Measurements from ENCODE around the gene SLC38A10. TPM values are rescaled to one million over a fixed set of nuclear protein-coding genes. Genes with fewer than 3 reads are reported as not detected.

Gene SLC38A10
- total RNA-seq, result 47.0 and 49.5 TPM in 2 replicates

DNA sequence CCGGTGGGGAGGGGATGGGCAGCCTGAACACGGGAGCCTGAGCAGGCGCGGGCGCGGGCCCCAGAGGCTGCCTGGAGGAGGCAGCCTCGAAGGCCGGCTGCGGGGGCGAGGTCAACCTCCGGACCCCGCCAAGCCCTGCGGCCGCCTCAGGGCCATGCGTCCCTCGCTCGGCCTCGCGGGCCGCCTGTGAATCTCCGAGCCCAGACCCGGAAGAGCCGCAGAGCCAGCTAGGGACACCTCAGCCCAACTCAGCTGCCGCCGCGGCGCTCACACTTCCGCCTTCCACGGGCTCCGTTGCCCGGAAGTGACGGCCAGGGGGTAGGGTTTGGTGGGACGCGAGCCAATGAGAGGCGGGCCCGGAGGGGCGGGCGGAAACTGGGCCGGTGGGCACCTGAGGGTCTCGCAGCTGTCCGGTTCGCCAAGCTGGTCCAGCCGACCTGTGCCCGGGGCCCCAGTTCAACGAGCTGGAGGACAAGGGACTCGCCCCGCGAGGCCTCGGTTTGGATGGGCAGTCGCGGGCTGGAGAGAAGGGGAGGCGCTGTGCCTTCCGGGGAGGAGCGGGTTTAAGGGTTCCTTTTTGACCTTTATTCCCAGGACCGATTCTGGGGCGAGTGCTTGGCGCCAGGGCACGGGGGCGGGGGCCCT, at the start of gene SLC38A10:
TSS of gene SLC38A10 (minus strand) at position 277 of the 645 bp plus-strand sequence. CDS start 386 bp downstream, outside the sequence.

DNA sequence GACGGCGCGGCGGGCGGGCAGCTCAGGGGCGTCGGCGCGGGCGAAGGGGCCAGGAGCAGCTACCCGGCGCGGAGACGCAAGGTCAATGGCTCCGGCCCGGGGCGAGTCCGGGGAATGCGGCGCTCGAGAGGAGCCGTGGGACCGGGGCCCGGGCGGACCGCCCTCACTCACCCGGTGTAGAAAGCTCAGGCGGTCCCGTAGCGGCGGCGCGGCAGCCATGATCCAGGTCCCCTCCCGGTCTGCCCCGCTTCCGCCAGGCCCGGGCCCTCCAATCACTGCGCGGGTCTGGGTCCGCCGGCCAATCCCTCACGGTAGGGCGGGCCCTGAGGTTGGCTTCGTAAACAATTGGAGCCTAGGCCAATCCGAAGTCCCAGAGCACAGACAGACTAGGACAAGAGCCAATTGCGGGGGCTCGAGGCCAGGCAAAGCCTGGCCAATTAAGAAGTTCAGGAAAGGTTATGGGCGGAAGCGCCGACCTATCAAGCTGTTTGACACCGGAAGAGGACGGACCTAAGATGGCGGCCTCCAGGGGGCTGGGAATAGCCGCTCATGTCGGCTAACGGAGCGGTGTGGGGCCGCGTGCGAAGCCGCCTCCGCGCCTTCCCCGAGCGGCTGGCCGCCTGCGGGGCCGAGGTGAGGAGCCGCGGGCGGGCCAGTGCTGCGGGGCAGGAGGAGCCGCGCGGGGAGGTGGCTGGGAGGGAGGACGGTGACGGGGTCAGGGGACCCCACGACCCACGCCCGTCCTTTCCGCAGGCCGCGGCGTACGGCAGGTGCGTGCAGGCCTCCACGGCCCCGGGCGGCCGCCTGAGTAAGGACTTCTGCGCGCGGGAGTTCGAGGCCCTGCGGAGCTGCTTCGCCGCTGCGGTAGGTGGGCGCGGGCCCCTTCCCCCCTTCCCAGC, 56.0 kb downstream of the SLC38A10 start, which contains the start of the genes NDUFAF8 and TEPSIN:
TSS of gene NDUFAF8 (plus strand) at position 504 of the 899 bp plus-strand sequence. CDS start at position 550, 46 bp downstream.
TSS of gene TEPSIN (minus strand) at position 241 of the 899 bp plus-strand sequence. CDS start at position 219, 22 bp downstream.

DNA sequence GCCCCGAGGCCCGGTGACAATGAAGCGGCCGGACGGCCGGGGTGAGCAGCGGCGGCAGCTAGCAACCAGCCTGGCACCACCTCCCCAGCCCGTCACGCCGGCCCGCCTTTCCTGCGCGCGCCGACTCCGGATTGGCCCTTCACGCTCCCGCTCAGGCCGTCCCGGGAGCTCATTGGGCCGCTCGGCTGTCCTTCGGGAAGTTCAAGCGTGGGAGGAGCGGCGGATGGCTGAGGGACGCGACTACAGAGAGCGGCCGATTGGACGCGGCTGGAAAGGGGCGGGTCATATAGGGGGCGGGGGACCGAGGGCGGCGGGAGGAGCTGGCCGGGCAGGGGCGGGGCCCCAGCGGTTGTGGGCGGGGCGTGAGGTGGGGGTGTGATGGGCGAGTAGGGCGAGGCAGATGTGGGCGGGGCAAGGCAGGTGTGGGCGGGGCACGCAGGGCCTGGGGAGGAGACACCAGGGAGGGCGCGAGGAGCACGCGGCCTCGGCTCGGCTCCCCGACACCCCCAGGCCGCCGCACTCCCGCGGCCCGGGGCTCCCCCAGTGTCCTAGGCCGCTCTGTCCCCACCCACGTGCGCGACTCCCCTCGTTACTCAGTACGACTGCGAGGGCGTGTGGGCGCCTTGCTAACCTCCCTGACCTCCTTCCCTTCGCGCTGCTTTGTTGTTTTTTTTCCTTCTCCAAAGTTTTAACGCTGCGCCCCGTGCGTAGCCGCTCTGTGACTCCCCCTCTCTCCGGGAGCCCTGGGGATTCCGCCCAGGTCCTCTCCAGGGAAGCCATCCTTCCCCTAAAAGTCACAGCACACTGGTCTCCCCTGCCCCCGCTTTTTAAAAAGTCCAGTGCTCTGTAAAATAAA, 72.0 kb downstream of the SLC38A10 start, which contains the start of gene CEP131:
TSS of gene CEP131 (minus strand) at position 60 of the 856 bp plus-strand sequence. CDS start 2,909 bp downstream, outside the sequence.

Other genes with a start within 250 kb of the SLC38A10 start
- not detected in 2 replicates for gene PVALEF, start 129.8 kb downstream of the SLC38A10 start, total RNA-seq
- gene AATK, start 129.1 kb downstream of the SLC38A10 start, total RNA-seq, result 0.32 TPM in 1 of 2 replicates, not detected in the other
- 11.7 and 13.7 TPM in 2 replicates for gene CEP131, start 72.3 kb downstream of the SLC38A10 start, total RNA-seq
- gene TEPSIN, start 56.3 kb downstream of the SLC38A10 start, total RNA-seq, result 8.2 and 11.3 TPM in 2 replicates
- gene NDUFAF8, start 56.0 kb downstream of the SLC38A10 start, total RNA-seq, result 43.7 and 71.5 TPM in 2 replicates
- gene BAHCC1, start 100.2 kb upstream of the SLC38A10 start, total RNA-seq, result 4.4 and 5.1 TPM in 2 replicates
- gene ACTG1, start 217.5 kb upstream of the SLC38A10 start, total RNA-seq, result 4,208 and 4,624 TPM in 2 replicates
- gene FSCN2, start 233.1 kb upstream of the SLC38A10 start, total RNA-seq, result 1.7 and 2.8 TPM in 2 replicates

All from bronchial smooth muscle cell (primary cell).